AG08396 (cell line): Measurements from ENCODE around the gene ZNF519.
"Not testable (repeated sequence)": the region's sequence is repeated elsewhere in the genome, so short reads cannot be mapped to it uniquely, and the experiment has no call there.

Experiments
- DNase-seq: peaks from one replicate; pipeline ENCODE4 v3.0.0; 2012; ENCODE audit warnings: low spot score, mixed read lengths

ZNF519 gene

GRCh38 chr18:14147935-14148865 lies 16.0 kb upstream of the ZNF519 start:
- DNase-seq = not testable (repeated sequence)

GRCh38 chr18:14146771-14147170 lies 14.5 kb upstream of the ZNF519 start:
- DNase-seq = not testable (repeated sequence)

- not testable (repeated sequence) for DNase-seq
These were observed 13.5 kb upstream of the ZNF519 start for GRCh38 chr18:14145581-14146338.

GRCh38 chr18:14145021-14145420 lies 12.8 kb upstream of the ZNF519 start:
- DNase-seq = not testable (repeated sequence)

GRCh38 chr18:14144628-14144895 lies 12.3 kb upstream of the ZNF519 start:
- DNase-seq = no peak

GRCh38 chr18:14143871-14144627 lies 11.8 kb upstream of the ZNF519 start:
- not testable (repeated sequence) for DNase-seq

GRCh38 chr18:14143396-14143795 lies 11.2 kb upstream of the ZNF519 start:
- DNase-seq = not testable (repeated sequence)

GRCh38 chr18:14142177-14142576 lies 9.9 kb upstream of the ZNF519 start:
- DNase-seq = not testable (repeated sequence)

GRCh38 chr18:14139583-14139982 lies 7.3 kb upstream of the ZNF519 start:
- not testable (repeated sequence) for DNase-seq

GRCh38 chr18:14137971-14138370 lies 5.7 kb upstream of the ZNF519 start:
- not testable (repeated sequence) for DNase-seq

- not testable (repeated sequence) for DNase-seq
These were observed 452 bp downstream of the ZNF519 start for GRCh38 chr18:14131696-14132270.

GRCh38 chr18:14130804-14131203 lies 1.4 kb downstream of the ZNF519 start:
- not testable (repeated sequence) for DNase-seq

- DNase-seq = no peak
These were observed 7.5 kb downstream of the ZNF519 start for GRCh38 chr18:14124689-14125088.

- no peak for DNase-seq
These were observed 10.1 kb downstream of the ZNF519 start for GRCh38 chr18:14122097-14122496.

- DNase-seq = no peak
These were observed 11.3 kb downstream of the ZNF519 start for GRCh38 chr18:14120926-14121325.

GRCh38 chr18:14117606-14118005 lies 14.6 kb downstream of the ZNF519 start:
- no peak for DNase-seq

- DNase-seq = no peak
These were observed 25.3 kb downstream of the ZNF519 start for GRCh38 chr18:14106906-14107305.

GRCh38 chr18:14104906-14105748 lies 27.1 kb downstream of the ZNF519 start:
- no peak for DNase-seq

- no peak for DNase-seq
These were observed 28.0 kb downstream of the ZNF519 start for GRCh38 chr18:14104201-14104600.

GRCh38 chr18:14100503-14101286 lies 31.5 kb downstream of the ZNF519 start:
- no peak for DNase-seq
